ENCODE measurements around the gene CD59. TPM values are rescaled to one million over a fixed set of nuclear protein-coding genes. Genes with fewer than 3 reads are reported as not detected.

The CD59 gene
- total RNA-seq, 3 donors from 2014 or later (not counting 1 experiment from before 2014, with no cell fraction given): 25.0 to 29.4 (median 26.4) TPM

DNA sequence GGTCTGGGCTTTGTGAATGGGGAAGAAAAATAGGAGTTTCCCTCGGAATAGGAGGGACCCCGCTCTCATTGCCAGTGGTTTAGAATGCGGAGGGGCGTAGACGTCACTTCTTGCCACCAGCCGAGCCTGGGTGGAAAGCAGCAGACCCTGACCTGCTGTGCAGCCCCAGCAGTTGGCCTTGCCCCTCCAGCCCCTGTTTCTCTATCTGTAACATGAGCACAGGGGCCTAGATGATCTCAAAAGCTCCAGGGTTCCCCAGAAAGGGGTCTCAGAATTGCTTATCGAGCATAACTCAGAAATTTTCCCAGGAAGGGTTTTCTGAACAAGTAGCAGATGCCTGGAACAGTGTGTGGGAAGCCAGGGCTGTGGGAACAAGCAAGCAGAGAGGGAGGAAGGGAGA lies 79.5 kb downstream of the CD59 start:
- Histone ChIP-seq H3K9me3 (ENCODE audit: control insufficient read depth, insufficient read depth, low read length) (no peaks in the 10 kb centered on the region), H3K4me1 (ENCODE audit: control insufficient read depth, insufficient read depth, low read length) (no peaks in the 10 kb centered on the region), H3K36me3 (ENCODE audit: control insufficient read depth, insufficient read depth, low read length) (no peaks in the 10 kb centered on the region), H3K4me3 (ENCODE audit: low read length) (no peak overlapping the region), H3K27ac (ENCODE audit: low read length) (no peak overlapping the region), H3K27me3 (ENCODE audit: control insufficient read depth, insufficient read depth, low read length) (no peaks in the 10 kb centered on the region)
- TF ChIP-seq, protein P1, sequence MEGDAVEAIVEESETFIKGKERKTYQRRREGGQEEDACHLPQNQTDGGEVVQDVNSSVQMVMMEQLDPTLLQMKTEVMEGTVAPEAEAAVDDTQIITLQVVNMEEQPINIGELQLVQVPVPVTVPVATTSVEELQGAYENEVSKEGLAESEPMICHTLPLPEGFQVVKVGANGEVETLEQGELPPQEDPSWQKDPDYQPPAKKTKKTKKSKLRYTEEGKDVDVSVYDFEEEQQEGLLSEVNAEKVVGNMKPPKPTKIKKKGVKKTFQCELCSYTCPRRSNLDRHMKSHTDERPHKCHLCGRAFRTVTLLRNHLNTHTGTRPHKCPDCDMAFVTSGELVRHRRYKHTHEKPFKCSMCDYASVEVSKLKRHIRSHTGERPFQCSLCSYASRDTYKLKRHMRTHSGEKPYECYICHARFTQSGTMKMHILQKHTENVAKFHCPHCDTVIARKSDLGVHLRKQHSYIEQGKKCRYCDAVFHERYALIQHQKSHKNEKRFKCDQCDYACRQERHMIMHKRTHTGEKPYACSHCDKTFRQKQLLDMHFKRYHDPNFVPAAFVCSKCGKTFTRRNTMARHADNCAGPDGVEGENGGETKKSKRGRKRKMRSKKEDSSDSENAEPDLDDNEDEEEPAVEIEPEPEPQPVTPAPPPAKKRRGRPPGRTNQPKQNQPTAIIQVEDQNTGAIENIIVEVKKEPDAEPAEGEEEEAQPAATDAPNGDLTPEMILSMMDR (IDR thresholded peaks at IDR 0.05): no peak
- WGBS (ENCODE audit: insufficient coverage): 91% methylated on average over 7 of the region's 7 CpGs
- no peak for DNase-seq
- Mint-ChIP-seq H3K4me3 (no peak overlapping the region), H3K27me3 (ENCODE audit: low read depth in 2 of 2) (peaks cover 0 to 5% of the 10 kb centered on the region in 2 donors), H3K4me1 (no peaks in the 10 kb centered on the region), H3K27ac (no peak overlapping the region), H3K9me3 (no peaks in the 10 kb centered on the region), H3K36me3 (no peaks in the 10 kb centered on the region)
- ATAC-seq: no peak
- intact Hi-C loops (cut with micrococcal nuclease): no loop called here

DNA sequence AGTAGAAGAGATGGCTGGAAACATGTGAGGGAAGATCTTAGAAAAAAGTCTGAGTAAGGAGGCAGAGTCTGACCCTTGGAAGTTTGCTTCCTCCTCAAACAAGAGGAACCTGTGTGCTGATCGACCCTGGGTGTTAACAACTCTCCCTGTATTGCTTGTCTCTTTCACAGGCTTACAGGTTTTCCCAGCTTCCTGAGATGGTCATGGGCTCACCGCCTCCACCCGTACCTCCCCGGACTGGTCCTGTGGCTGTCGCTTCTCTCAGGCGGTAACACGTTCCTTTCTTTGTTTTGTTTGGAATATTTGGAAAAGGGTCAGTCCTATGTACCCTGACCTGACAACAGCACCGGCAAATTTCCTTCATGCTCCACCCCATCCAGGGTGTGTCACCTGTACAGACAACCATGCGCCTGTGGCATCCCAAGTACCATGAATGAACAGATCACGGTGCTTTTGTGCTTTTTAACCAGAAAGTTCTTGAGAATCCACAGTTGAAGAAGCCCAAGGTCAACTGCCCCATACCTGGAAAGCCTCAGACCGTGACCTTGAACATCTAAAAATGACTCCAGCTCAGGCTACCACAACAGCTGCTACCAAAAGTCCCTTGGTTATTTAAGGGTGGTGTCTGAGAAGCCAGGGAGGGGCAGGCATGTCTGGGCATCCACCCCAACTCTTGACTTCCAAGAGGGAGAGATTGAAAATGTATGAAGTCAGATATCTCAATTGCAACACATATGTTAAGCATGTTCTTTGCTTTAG lies 80.2 kb downstream of the CD59 start:
- intact Hi-C loops (cut with micrococcal nuclease): no loop called here
- Mint-ChIP-seq H3K4me3 (no peak overlapping the region), H3K36me3 (no peaks in the 10 kb centered on the region), H3K27me3 (ENCODE audit: low read depth in 2 of 2) (peaks cover 0 to 5% of the 10 kb centered on the region in 2 donors), H3K4me1 (no peaks in the 10 kb centered on the region), H3K27ac (no peak overlapping the region), H3K9me3 (no peaks in the 10 kb centered on the region)
- Histone ChIP-seq H3K4me3 (ENCODE audit: low read length) (no peak overlapping the region), H3K27me3 (ENCODE audit: control insufficient read depth, insufficient read depth, low read length) (no peaks in the 10 kb centered on the region), H3K36me3 (ENCODE audit: control insufficient read depth, insufficient read depth, low read length) (no peaks in the 10 kb centered on the region), H3K27ac (ENCODE audit: low read length) (no peak overlapping the region), H3K9me3 (ENCODE audit: control insufficient read depth, insufficient read depth, low read length) (no peaks in the 10 kb centered on the region), H3K4me1 (ENCODE audit: control insufficient read depth, insufficient read depth, low read length) (no peaks in the 10 kb centered on the region)
- 85% methylated on average over 10 of the region's 11 CpGs for WGBS (ENCODE audit: insufficient coverage)
- ATAC-seq (no peak), DNase-seq (no peak)
- TF ChIP-seq, protein P1 (IDR thresholded peaks at IDR 0.05): no peak

DNA sequence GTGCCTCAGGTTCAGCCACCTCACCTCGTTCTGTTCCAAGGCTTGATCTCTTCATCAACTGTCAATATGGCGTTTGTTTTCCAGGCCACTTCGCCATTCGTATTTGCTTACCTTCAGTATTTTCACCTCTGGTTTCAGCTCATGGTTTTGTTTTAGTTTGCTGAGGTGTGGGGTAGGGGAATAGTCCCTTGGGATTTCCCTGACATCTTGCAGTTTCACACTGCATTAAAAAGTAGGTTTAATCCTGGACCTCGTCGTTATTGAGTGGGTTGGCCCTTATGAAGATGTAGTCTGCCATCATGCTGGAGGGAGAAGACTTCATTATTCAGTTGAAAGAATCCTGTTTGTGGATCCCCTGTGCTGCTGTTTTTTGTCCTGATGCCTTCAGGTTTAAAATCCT lies 81.6 kb downstream of the CD59 start:
- no peak overlapping the region for H3K27ac Mint-ChIP-seq

More for the DNA sequence above, 81.6 kb downstream of the CD59 start:
- no peaks in the 10 kb centered on the region for H3K27me3 ChIP-seq (ENCODE audit: control insufficient read depth, insufficient read depth, low read length)
- Mint-ChIP-seq H3K36me3 (no peaks in the 10 kb centered on the region), H3K4me1 (no peaks in the 10 kb centered on the region), H3K27me3 (ENCODE audit: low read depth in 2 of 2) (peaks cover 0 to 9% of the 10 kb centered on the region in 2 donors), H3K4me3 (no peak overlapping the region), H3K9me3 (no peaks in the 10 kb centered on the region)
- no peaks in the 10 kb centered on the region for H3K36me3 ChIP-seq (ENCODE audit: control insufficient read depth, insufficient read depth, low read length)
- H3K9me3 ChIP-seq (ENCODE audit: control insufficient read depth, insufficient read depth, low read length): no peaks in the 10 kb centered on the region
- WGBS (ENCODE audit: insufficient coverage): 86% methylated on average over 6 of the region's 6 CpGs
- intact Hi-C loops (cut with micrococcal nuclease): no loop called here
- no peak for ATAC-seq
- H3K27ac ChIP-seq (ENCODE audit: low read length): no peak overlapping the region
- TF ChIP-seq, protein P1 (IDR thresholded peaks at IDR 0.05): no peak
- no peaks in the 10 kb centered on the region for H3K4me1 ChIP-seq (ENCODE audit: control insufficient read depth, insufficient read depth, low read length)
- no peak for DNase-seq
- H3K4me3 ChIP-seq (ENCODE audit: low read length): no peak overlapping the region

Other genes starting within 250 kb of the CD59 start
- gene C11orf91, start 35.6 kb downstream of the CD59 start, total RNA-seq: not detected
- gene FBXO3, start 38.1 kb upstream of the CD59 start, total RNA-seq: 10 to 100 TPM; 54.9 to 64.7 (median 56.2) TPM
- 1 to 10 TPM; 2.8 to 9.6 (median 5.6) TPM for gene LMO2, start 155.7 kb upstream of the CD59 start, total RNA-seq